Neural cell (in vitro differentiated cells): ENCODE data around the gene MSH3. TPM values are rescaled to one million over a fixed set of nuclear protein-coding genes. Genes with fewer than 3 reads are reported as not detected.

ENCODE experiments used
- H2AFZ ChIP-seq: fragments of 200-600, 300-800 bp; sonication (generic), shearing (Covaris generic); 2 replicates; pipeline ENCODE4 v1.6.0; 2014; ENCODE audit warnings: low read depth, mild to moderate bottlenecking, antibody characterized with exemption, low read length, moderate library complexity
- H3F3A ChIP-seq: fragments of 200-600 bp; shearing (Covaris generic); 2 replicates; pipeline ENCODE4 v1.6.1; 2016; ENCODE audit warnings: mild to moderate bottlenecking, moderate library complexity, mixed read lengths, antibody characterized with exemption, low read length; ENCODE audit not compliant: insufficient read depth, poor library complexity, severe bottlenecking
- H3K27ac ChIP-seq: fragments of 200-600, 300-800 bp; sonication (generic), shearing (Covaris generic); 2 replicates; pipeline ENCODE4 v1.5.1; 2014; ENCODE audit warnings: mild to moderate bottlenecking, low read length, moderate library complexity
- H3K27me3 ChIP-seq: fragments of 300-800, 200-600 bp; sonication (generic), shearing (Covaris generic); 2 replicates; pipeline ENCODE4 v1.6.0; 2014; ENCODE audit warnings: mild to moderate bottlenecking, low read depth, low read length, moderate library complexity; ENCODE audit not compliant: insufficient read depth
- H3K36me3 ChIP-seq: fragments of 300-800, 200-600 bp; sonication (generic), shearing (Covaris generic); 2 replicates; pipeline ENCODE4 v1.5.1; 2014; ENCODE audit warnings: mild to moderate bottlenecking, antibody characterized with exemption, low read length, moderate library complexity; ENCODE audit not compliant: insufficient read depth
- H3K4me2 ChIP-seq: fragments of 300-800, 200-600 bp; sonication (generic), shearing (Covaris generic); 2 replicates; pipeline ENCODE4 v1.6.0; 2014; ENCODE audit warnings: mild to moderate bottlenecking, low read length
- H3K4me3 ChIP-seq: fragments of 300-800, 200-600 bp; sonication (generic), shearing (Covaris generic); 2 replicates; pipeline ENCODE4 v1.5.1; 2014; ENCODE audit warnings: mild to moderate bottlenecking, low read length, moderate library complexity
- H3K79me2 ChIP-seq: fragments of 200-600 bp; shearing (Covaris generic); replicated peaks from 2 replicates; pipeline ENCODE4 v1.6.0; 2014; ENCODE audit warnings: mild to moderate bottlenecking, low read length, moderate library complexity; ENCODE audit not compliant: insufficient read depth
- H3K9ac ChIP-seq: fragments of 300-800, 200-600 bp; sonication (generic), shearing (Covaris generic); 2 replicates; pipeline ENCODE4 v1.6.1; 2016; ENCODE audit warnings: mild to moderate bottlenecking, low read length, mixed read lengths
- H3K9me2 ChIP-seq: fragments of 200-600 bp; shearing (Covaris generic); 2 replicates; pipeline ENCODE4 v1.6.1; 2016; ENCODE audit warnings: mild to moderate bottlenecking, low read length, mixed read lengths; ENCODE audit not compliant: insufficient read depth
- H3K9me3 ChIP-seq: fragments of 200-600, 300-800 bp; sonication (generic), shearing (Covaris generic); 2 replicates; pipeline ENCODE4 v1.6.1; 2016; ENCODE audit warnings: mild to moderate bottlenecking, mixed run types, low read length, moderate library complexity, mixed read lengths
- H4K20me1 ChIP-seq: fragments of 200-600 bp; shearing (Covaris generic); 2 replicates; pipeline ENCODE4 v1.6.1; 2016; ENCODE audit warnings: mild to moderate bottlenecking, mixed run types; ENCODE audit not compliant: insufficient read depth
- EP300 ChIP-seq: fragments of 450-650 bp; conservative IDR thresholded peaks from 2 replicates; pipeline ENCODE4 v1.6.1; 2014; ENCODE audit warnings: antibody characterized with exemption, mild to moderate bottlenecking, moderate library complexity; ENCODE audit not compliant: poor library complexity, severe bottlenecking
- EZH2 ChIP-seq: fragments of 200-600, 300-800 bp; shearing (Covaris generic), sonication (generic); IDR thresholded peaks from 2 replicates; pipeline ENCODE4 v1.6.1; 2014; ENCODE audit warnings: antibody characterized with exemption, low read length, borderline replicate concordance, mild to moderate bottlenecking; ENCODE audit not compliant: insufficient read depth, poor library complexity, severe bottlenecking
- MXI1 ChIP-seq: fragments of 450-650 bp; conservative IDR thresholded peaks from 2 replicates; pipeline ENCODE4 v1.6.1; 2014; ENCODE audit warnings: antibody characterized with exemption, mild to moderate bottlenecking; ENCODE audit not compliant: poor library complexity, severe bottlenecking
- POLR2AphosphoS5 ChIP-seq: IDR thresholded peaks from 2 replicates; pipeline ENCODE4 v1.6.1; 2012
- RAD21 ChIP-seq: fragments of 450-650 bp; conservative IDR thresholded peaks from 2 replicates; pipeline ENCODE4 v1.6.1; 2014; ENCODE audit warnings: antibody characterized with exemption, mild to moderate bottlenecking, moderate library complexity
- SMC3 ChIP-seq: fragments of 450-650 bp; conservative IDR thresholded peaks from 2 replicates; pipeline ENCODE4 v1.6.1; 2014; ENCODE audit warnings: antibody characterized with exemption, mild to moderate bottlenecking, moderate library complexity; ENCODE audit not compliant: poor library complexity
- TAF1 ChIP-seq: IDR thresholded peaks from 2 replicates; pipeline ENCODE4 v1.6.1; 2012; ENCODE audit warnings: low read depth
- polyA plus RNA-seq: library from polyadenylated mRNA; depleted of rRNA; stranded (reverse); fragments of >200 nt; gene quantifications from 2 replicates; pipeline ENCODE4 v1.2.3, GENCODE V29; 2014
- TF ChIP-seq, protein P1 (sequence below): IDR thresholded peaks from 2 replicates; pipeline ENCODE4 v1.6.1; 2012; ENCODE audit warnings: borderline replicate concordance
- TF ChIP-seq, protein P2 (sequence below): fragments of 450-650 bp; IDR thresholded peaks from 2 replicates; pipeline ENCODE4 v1.5.1; 2014; ENCODE audit warnings: antibody characterized with exemption, mild to moderate bottlenecking, moderate library complexity; ENCODE audit not compliant: poor library complexity, severe bottlenecking

Gene MSH3
- polyA plus RNA-seq, 1 donor from 2014 or later: 9.8 TPM

DNA sequence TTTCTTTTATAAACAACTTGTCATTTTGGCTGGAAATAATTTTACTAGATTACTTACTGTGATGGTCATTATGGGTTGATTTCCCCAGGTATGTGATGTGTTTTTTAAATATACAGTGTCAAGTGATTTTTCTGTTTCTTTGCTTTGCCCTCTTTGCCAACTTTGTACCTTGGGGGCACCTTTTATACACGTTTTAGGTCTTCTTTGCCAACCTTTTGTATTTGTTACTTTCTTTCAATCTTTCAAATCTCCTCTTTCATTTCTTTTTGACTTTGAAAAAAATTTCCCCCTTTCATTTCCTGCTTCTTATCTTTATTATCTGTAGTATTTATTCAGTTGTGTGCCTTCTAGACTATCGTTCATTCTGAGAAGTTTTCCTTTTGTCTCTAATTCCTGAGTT lies 65.7 kb downstream of the MSH3 start:
- H3K27me3 ChIP-seq: no peaks in the 10 kb centered on the region

DNA sequence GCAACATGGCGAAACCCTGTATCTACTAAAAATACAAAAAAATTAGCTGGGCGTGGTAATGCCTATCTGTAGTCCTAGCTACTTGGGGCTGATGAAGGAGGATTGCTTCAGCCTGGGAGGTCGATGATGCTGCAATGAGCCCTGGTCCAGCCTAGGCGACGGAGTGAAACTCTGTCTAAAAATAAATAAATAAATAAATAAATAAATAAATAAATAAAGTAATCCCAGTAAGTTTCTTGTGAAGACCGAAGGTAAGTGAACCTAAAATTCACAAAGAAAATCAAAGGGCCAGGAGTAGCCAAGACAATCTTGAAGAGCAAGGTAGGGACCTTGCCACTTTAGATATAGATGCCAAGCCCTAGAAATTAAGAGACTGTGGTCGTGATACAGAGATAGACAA lies 68.5 kb downstream of the MSH3 start:
- no peak overlapping the region for H3K9ac ChIP-seq
- H3K9me3 ChIP-seq: peaks cover 4% of the 10 kb centered on the region
- no peak overlapping the region for H3K4me3 ChIP-seq
- no peak overlapping the region for H2AFZ ChIP-seq
- H3K27ac ChIP-seq: no peak overlapping the region
- no peaks in the 10 kb centered on the region for H3K27me3 ChIP-seq
- no peak overlapping the region for H3K4me2 ChIP-seq
- H3K9me2 ChIP-seq: no peaks in the 10 kb centered on the region
- H4K20me1 ChIP-seq: no peaks in the 10 kb centered on the region
- no peaks in the 10 kb centered on the region for H3K79me2 ChIP-seq
- no peak for TF ChIP-seq SMC3
- peaks cover 10% of the 10 kb centered on the region for H3K36me3 ChIP-seq
- H3F3A ChIP-seq: no peaks in the 10 kb centered on the region

More for the DNA sequence above, 65.7 kb downstream of the MSH3 start:
- Histone ChIP-seq H3K4me3 (no peak overlapping the region), H3F3A (no peaks in the 10 kb centered on the region), H3K79me2 (no peaks in the 10 kb centered on the region), H2AFZ (no peak overlapping the region), H3K36me3 (peaks cover 5% of the 10 kb centered on the region), H3K9ac (no peak overlapping the region), H3K9me2 (no peaks in the 10 kb centered on the region), H3K9me3 (peaks cover 4% of the 10 kb centered on the region), H3K4me2 (no peak overlapping the region), H3K27ac (no peak overlapping the region), H4K20me1 (no peaks in the 10 kb centered on the region)
- no peak for TF ChIP-seq POLR2AphosphoS5
- no peak for TF ChIP-seq SMC3
- no peak for TF ChIP-seq TAF1
- no peak for TF ChIP-seq MXI1
- no peak for TF ChIP-seq EZH2
- no peak for TF ChIP-seq RAD21
- TF ChIP-seq, protein P1, sequence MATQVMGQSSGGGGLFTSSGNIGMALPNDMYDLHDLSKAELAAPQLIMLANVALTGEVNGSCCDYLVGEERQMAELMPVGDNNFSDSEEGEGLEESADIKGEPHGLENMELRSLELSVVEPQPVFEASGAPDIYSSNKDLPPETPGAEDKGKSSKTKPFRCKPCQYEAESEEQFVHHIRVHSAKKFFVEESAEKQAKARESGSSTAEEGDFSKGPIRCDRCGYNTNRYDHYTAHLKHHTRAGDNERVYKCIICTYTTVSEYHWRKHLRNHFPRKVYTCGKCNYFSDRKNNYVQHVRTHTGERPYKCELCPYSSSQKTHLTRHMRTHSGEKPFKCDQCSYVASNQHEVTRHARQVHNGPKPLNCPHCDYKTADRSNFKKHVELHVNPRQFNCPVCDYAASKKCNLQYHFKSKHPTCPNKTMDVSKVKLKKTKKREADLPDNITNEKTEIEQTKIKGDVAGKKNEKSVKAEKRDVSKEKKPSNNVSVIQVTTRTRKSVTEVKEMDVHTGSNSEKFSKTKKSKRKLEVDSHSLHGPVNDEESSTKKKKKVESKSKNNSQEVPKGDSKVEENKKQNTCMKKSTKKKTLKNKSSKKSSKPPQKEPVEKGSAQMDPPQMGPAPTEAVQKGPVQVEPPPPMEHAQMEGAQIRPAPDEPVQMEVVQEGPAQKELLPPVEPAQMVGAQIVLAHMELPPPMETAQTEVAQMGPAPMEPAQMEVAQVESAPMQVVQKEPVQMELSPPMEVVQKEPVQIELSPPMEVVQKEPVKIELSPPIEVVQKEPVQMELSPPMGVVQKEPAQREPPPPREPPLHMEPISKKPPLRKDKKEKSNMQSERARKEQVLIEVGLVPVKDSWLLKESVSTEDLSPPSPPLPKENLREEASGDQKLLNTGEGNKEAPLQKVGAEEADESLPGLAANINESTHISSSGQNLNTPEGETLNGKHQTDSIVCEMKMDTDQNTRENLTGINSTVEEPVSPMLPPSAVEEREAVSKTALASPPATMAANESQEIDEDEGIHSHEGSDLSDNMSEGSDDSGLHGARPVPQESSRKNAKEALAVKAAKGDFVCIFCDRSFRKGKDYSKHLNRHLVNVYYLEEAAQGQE: no peak
- TF ChIP-seq, protein P2, sequence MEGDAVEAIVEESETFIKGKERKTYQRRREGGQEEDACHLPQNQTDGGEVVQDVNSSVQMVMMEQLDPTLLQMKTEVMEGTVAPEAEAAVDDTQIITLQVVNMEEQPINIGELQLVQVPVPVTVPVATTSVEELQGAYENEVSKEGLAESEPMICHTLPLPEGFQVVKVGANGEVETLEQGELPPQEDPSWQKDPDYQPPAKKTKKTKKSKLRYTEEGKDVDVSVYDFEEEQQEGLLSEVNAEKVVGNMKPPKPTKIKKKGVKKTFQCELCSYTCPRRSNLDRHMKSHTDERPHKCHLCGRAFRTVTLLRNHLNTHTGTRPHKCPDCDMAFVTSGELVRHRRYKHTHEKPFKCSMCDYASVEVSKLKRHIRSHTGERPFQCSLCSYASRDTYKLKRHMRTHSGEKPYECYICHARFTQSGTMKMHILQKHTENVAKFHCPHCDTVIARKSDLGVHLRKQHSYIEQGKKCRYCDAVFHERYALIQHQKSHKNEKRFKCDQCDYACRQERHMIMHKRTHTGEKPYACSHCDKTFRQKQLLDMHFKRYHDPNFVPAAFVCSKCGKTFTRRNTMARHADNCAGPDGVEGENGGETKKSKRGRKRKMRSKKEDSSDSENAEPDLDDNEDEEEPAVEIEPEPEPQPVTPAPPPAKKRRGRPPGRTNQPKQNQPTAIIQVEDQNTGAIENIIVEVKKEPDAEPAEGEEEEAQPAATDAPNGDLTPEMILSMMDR: no peak
- TF ChIP-seq EP300: no peak

DNA sequence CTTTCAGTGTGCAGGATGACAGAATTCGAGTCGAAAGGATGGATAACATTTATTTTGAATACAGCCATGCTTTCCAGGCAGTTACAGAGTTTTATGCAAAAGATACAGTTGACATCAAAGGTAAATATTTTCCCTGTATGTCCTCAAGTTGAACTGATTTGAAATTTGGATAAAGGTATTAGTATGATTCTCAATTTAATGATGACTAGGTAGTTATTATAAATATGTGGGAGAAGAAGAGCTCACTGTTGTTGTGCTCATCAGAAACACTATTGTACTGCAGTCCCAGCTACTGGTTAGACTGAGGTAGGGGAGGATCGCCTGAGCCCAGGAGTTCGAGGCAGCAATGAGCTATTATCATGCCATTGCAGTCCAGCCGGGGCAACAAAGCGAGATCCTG lies 71.0 kb downstream of the MSH3 start:
- TF ChIP-seq MXI1 (no peak), RAD21 (no peak), SMC3 (no peak), EP300 (no peak), POLR2AphosphoS5 (no peak), TAF1 (no peak), EZH2 (no peak)
- TF ChIP-seq, protein P1: no peak
- TF ChIP-seq, protein P2: no peak
- H3F3A ChIP-seq: no peaks in the 10 kb centered on the region
- no peaks in the 10 kb centered on the region for H3K79me2 ChIP-seq
- H3K9me2 ChIP-seq: no peaks in the 10 kb centered on the region
- H3K4me3 ChIP-seq: no peak overlapping the region
- H3K4me2 ChIP-seq: no peak overlapping the region
- no peak overlapping the region for H3K9ac ChIP-seq
- H3K36me3 ChIP-seq: peaks cover 4% of the 10 kb centered on the region
- H2AFZ ChIP-seq: no peak overlapping the region
- no peaks in the 10 kb centered on the region for H3K27me3 ChIP-seq
- no peaks in the 10 kb centered on the region for H4K20me1 ChIP-seq
- no peak overlapping the region for H3K27ac ChIP-seq
- no peaks in the 10 kb centered on the region for H3K9me3 ChIP-seq
